ENCODE measurements around the gene VAV1. TPM values are rescaled to one million over a fixed set of nuclear protein-coding genes. Genes with fewer than 3 reads are reported as not detected.

The VAV1 gene
- polyA plus RNA-seq, 1 donor from 2014 or later = not detected

DNA sequence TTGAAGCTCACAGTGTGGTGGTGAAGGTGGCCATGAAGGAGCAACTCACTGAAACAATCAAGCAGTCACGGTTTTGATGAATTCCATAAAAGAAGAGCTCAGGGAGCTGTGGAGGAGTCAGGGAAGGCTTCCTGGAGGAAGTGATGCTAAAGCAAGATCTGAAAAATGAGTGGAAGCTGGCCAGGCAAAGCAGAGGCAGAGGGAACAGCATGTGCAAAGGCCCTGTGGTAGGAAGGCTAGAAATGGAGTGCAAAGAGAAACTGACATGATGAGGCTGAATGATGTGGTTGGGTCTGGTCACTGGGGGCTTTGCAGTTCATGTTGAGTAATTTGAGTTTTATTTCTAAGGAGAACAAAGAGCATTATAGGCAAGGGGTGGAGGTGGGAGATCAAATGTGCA, 121.8 kb downstream of the VAV1 start:
- no peaks in the 10 kb centered on the region for H3K9me2 ChIP-seq (ENCODE audit: insufficient read depth, low read length)
- no peak overlapping the region for H3K4me2 ChIP-seq (ENCODE audit: low read length)
- no peak overlapping the region for H2AFZ ChIP-seq (ENCODE audit: low read depth, low read length)
- H3K27ac ChIP-seq (ENCODE audit: low read length) = no peak overlapping the region
- H4K20me1 ChIP-seq (ENCODE audit: insufficient read depth) = no peaks in the 10 kb centered on the region
- no peaks in the 10 kb centered on the region for H3K27me3 ChIP-seq (ENCODE audit: insufficient read depth, low read depth, low read length)
- H3K9me3 ChIP-seq (ENCODE audit: low read length) = peaks cover 7% of the 10 kb centered on the region
- H3K36me3 ChIP-seq (ENCODE audit: insufficient read depth, low read length) = no peaks in the 10 kb centered on the region
- H3F3A ChIP-seq (ENCODE audit: insufficient read depth, low read length, poor library complexity, severe bottlenecking) = no peaks in the 10 kb centered on the region
- H3K4me3 ChIP-seq (ENCODE audit: low read length) = no peak overlapping the region
- H3K9ac ChIP-seq (ENCODE audit: low read length) = no peak overlapping the region
- no peaks in the 10 kb centered on the region for H3K79me2 ChIP-seq (replicated peaks; ENCODE audit: insufficient read depth, low read length)
- TF ChIP-seq SMC3 (conservative IDR thresholded peaks at IDR 0.05; ENCODE audit: poor library complexity) (no peak), MXI1 (conservative IDR thresholded peaks at IDR 0.05; ENCODE audit: poor library complexity, severe bottlenecking) (no peak), POLR2AphosphoS5 (IDR thresholded peaks at IDR 0.05) (no peak), TAF1 (IDR thresholded peaks at IDR 0.05; ENCODE audit: low read depth) (no peak), EZH2 (IDR thresholded peaks at IDR 0.05; ENCODE audit: borderline replicate concordance, insufficient read depth, low read length, poor library complexity, severe bottlenecking) (no peak), EP300 (conservative IDR thresholded peaks at IDR 0.05; ENCODE audit: poor library complexity, severe bottlenecking) (no peak), REST (IDR thresholded peaks at IDR 0.05; ENCODE audit: borderline replicate concordance) (no peak), RAD21 (conservative IDR thresholded peaks at IDR 0.05) (no peak)
- TF ChIP-seq, protein P1, sequence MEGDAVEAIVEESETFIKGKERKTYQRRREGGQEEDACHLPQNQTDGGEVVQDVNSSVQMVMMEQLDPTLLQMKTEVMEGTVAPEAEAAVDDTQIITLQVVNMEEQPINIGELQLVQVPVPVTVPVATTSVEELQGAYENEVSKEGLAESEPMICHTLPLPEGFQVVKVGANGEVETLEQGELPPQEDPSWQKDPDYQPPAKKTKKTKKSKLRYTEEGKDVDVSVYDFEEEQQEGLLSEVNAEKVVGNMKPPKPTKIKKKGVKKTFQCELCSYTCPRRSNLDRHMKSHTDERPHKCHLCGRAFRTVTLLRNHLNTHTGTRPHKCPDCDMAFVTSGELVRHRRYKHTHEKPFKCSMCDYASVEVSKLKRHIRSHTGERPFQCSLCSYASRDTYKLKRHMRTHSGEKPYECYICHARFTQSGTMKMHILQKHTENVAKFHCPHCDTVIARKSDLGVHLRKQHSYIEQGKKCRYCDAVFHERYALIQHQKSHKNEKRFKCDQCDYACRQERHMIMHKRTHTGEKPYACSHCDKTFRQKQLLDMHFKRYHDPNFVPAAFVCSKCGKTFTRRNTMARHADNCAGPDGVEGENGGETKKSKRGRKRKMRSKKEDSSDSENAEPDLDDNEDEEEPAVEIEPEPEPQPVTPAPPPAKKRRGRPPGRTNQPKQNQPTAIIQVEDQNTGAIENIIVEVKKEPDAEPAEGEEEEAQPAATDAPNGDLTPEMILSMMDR (IDR thresholded peaks at IDR 0.05; ENCODE audit: poor library complexity, severe bottlenecking) = no peak

DNA sequence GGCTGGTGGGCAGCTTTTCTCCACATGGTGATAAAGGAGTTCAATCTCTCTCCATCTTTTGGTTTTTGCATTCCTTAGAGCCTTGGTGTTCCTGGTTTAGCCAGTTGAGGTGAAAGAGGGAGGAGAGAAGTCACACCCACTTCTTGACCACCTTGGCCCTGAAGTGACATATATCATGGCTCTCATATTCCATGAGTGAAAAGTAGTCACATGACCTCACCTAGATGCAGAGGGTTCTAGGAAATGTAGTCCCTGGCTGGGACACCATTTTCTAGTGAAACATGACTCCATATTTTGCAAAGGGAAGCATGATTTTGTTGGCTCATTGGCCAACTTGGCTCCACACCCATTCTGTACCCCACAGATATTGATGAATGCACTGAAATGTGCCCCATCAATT, 130.9 kb downstream of the VAV1 start:
- no peak for TF ChIP-seq MXI1 (conservative IDR thresholded peaks at IDR 0.05; ENCODE audit: poor library complexity, severe bottlenecking)
- no peak for TF ChIP-seq POLR2AphosphoS5 (IDR thresholded peaks at IDR 0.05)
- no peak for TF ChIP-seq EZH2 (IDR thresholded peaks at IDR 0.05; ENCODE audit: borderline replicate concordance, insufficient read depth, low read length, poor library complexity, severe bottlenecking)
- no peak overlapping the region for H2AFZ ChIP-seq (ENCODE audit: low read depth, low read length)
- peaks cover 3% of the 10 kb centered on the region for H3K9me3 ChIP-seq (ENCODE audit: low read length)

More for the DNA sequence above, 130.9 kb downstream of the VAV1 start:
- H3K4me3 ChIP-seq (ENCODE audit: low read length) = no peak overlapping the region
- no peak overlapping the region for H3K9ac ChIP-seq (ENCODE audit: low read length)
- no peaks in the 10 kb centered on the region for H4K20me1 ChIP-seq (ENCODE audit: insufficient read depth)
- H3K4me2 ChIP-seq (ENCODE audit: low read length) = no peak overlapping the region
- no peaks in the 10 kb centered on the region for H3F3A ChIP-seq (ENCODE audit: insufficient read depth, low read length, poor library complexity, severe bottlenecking)
- no peaks in the 10 kb centered on the region for H3K27me3 ChIP-seq (ENCODE audit: insufficient read depth, low read depth, low read length)
- no peaks in the 10 kb centered on the region for H3K79me2 ChIP-seq (replicated peaks; ENCODE audit: insufficient read depth, low read length)
- H3K27ac ChIP-seq (ENCODE audit: low read length) = no peak overlapping the region
- no peaks in the 10 kb centered on the region for H3K9me2 ChIP-seq (ENCODE audit: insufficient read depth, low read length)
- no peaks in the 10 kb centered on the region for H3K36me3 ChIP-seq (ENCODE audit: insufficient read depth, low read length)
